H1 (cell line): ENCODE data around the gene CLCNKB. TPM values are rescaled to one million over a fixed set of nuclear protein-coding genes. Genes with fewer than 3 reads are reported as not detected.

ENCODE experiments used
- CTCF ChIA-PET: fragments of 300-600 bp; sonication (Branson Sonifier 250); formaldehyde crosslinking; loops from one replicate; lab custom pipeline; 2021; ENCODE audit not compliant: partially characterized antibody; lab: Charles Lee
- POLR2A ChIA-PET: fragments of 300-600 bp; sonication (Branson Sonifier 250); formaldehyde crosslinking; loops from one replicate; lab custom pipeline; 2021; ENCODE audit warnings: inconsistent platforms; ENCODE audit not compliant: partially characterized antibody; lab: Charles Lee
- DNase-seq, 2 experiments: peaks; one replicate each; pipeline versions ENCODE4 v3.0.0 to v3.0.0-alpha.2; 2010 to 2022; ENCODE audit warnings: low spot score in 2 of 2, low read depth in 1 of 2, mixed read lengths in 1 of 2
- FAIRE-seq: peaks from 2 replicates; lab custom pipeline; 2011; peaks lifted over from hg19 to GRCh38; lab: Jason Lieb, UNC
- H2AFZ ChIP-seq: 2 replicates; pipeline ENCODE4 v1.8.1; 2012; ENCODE audit warnings: low read length, inconsistent platforms
- H2AK5ac ChIP-seq: 2 replicates; pipeline ENCODE4 v1.6.1; 2013; ENCODE audit warnings: low read depth, low read length
- H2BK120ac ChIP-seq: replicated peaks from 2 replicates; pipeline ENCODE3; 2013; ENCODE audit warnings: low read depth, low read length, inconsistent platforms
- H2BK12ac ChIP-seq: 2 replicates; pipeline ENCODE4 v1.6.1; 2013; ENCODE audit warnings: low read depth, low read length
- H2BK15ac ChIP-seq: 2 replicates; pipeline ENCODE4 v1.6.1; 2013; ENCODE audit warnings: low read length
- H2BK20ac ChIP-seq: 2 replicates; pipeline ENCODE4 v1.6.1; 2013; ENCODE audit warnings: low read length
- H2BK5ac ChIP-seq: 2 replicates; pipeline ENCODE4 v1.6.1; 2013; ENCODE audit warnings: low read depth, low read length
- H3K14ac ChIP-seq: 2 replicates; pipeline ENCODE4 v1.6.1; 2013; ENCODE audit warnings: inconsistent platforms; ENCODE audit not compliant: insufficient read length
- H3K18ac ChIP-seq: 2 replicates; pipeline ENCODE4 v1.6.1; 2013; ENCODE audit warnings: low read length; ENCODE audit errors: extremely low read depth
- H3K23ac ChIP-seq: 2 replicates; pipeline ENCODE4 v1.6.1; 2013; ENCODE audit warnings: inconsistent platforms; ENCODE audit not compliant: insufficient read length
- H3K23me2 ChIP-seq: 2 replicates; pipeline ENCODE4 v1.6.1; 2013; ENCODE audit warnings: low read depth, low read length
- H3K27ac ChIP-seq: 2 replicates; pipeline ENCODE4 v1.6.1; 2011; ENCODE audit warnings: low read depth, low read length, inconsistent platforms
- H3K27me3 ChIP-seq, 4 experiments: replicated peaks in 1 of 4; 1 replicate in 1 of 4; 2 replicates in 3 of 4; pipeline versions ENCODE4 v1.6.1 to v1.8.1; 2011 to 2013; ENCODE audit warnings: low read length in 3 of 4, mild to moderate bottlenecking in 3 of 4, inconsistent platforms in 2 of 4, mixed read lengths in 2 of 4, moderate library complexity in 1 of 4; ENCODE audit not compliant: control insufficient read depth in 3 of 4, insufficient read depth in 3 of 4; ENCODE audit errors: extremely low read depth in 1 of 4
- H3K36me3 ChIP-seq, 4 experiments: 2 replicates each; pipeline versions ENCODE4 v1.6.1 to v1.8.1; 2011 to 2013; ENCODE audit warnings: mild to moderate bottlenecking in 4 of 4, low read length in 3 of 4, moderate library complexity in 2 of 4, control low read depth in 1 of 4, inconsistent platforms in 1 of 4; ENCODE audit not compliant: insufficient read depth in 4 of 4, control insufficient read depth in 2 of 4
- H3K4ac ChIP-seq: replicated peaks from 2 replicates; pipeline ENCODE3; 2013; ENCODE audit warnings: low read length, low read depth, mixed read lengths, inconsistent platforms; ENCODE audit not compliant: insufficient read length
- H3K4me1 ChIP-seq, 4 experiments: replicated peaks in 1 of 4; 1 replicate in 1 of 4; 2 replicates in 3 of 4; pipeline versions ENCODE4 v1.6.1 to v1.8.1; 2011 to 2013; ENCODE audit warnings: low read length in 3 of 4, inconsistent platforms in 2 of 4, mixed read lengths in 1 of 4; ENCODE audit not compliant: insufficient read depth in 4 of 4, control insufficient read depth in 3 of 4
- H3K4me2 ChIP-seq, 2 experiments: 2 replicates each; pipeline versions ENCODE4 v1.6.1 to v1.8.1; 2011 to 2013; ENCODE audit warnings: low read depth in 2 of 2, low read length in 2 of 2, control low read depth in 1 of 2, inconsistent platforms in 1 of 2, mild to moderate bottlenecking in 1 of 2; ENCODE audit not compliant: insufficient read depth in 1 of 2
- H3K4me3 ChIP-seq, 4 experiments: fragments of 200-600, 300-600 bp in 1 of 4; sonication (generic), shearing (Covaris generic), sonication (Bioruptor Twin) in 1 of 4; 2 replicates each; pipeline versions ENCODE4 v1.5.1 to v1.8.1; 2011 to 2016; ENCODE audit warnings: low read length in 4 of 4, low read depth in 3 of 4, control low read depth in 2 of 4, inconsistent platforms in 2 of 4, mild to moderate bottlenecking in 2 of 4, mixed read lengths in 1 of 4, moderate library complexity in 1 of 4; ENCODE audit not compliant: insufficient read depth in 2 of 4; ENCODE audit errors: extremely low read depth in 1 of 4
- H3K56ac ChIP-seq: replicated peaks from 2 replicates; pipeline ENCODE3; 2013; ENCODE audit warnings: low read depth, mild to moderate bottlenecking, mixed read lengths, low read length, inconsistent platforms; ENCODE audit not compliant: insufficient read length
- H3K79me1 ChIP-seq: 2 replicates; pipeline ENCODE4 v1.6.1; 2013; ENCODE audit warnings: low read depth, low read length, control low read depth
- H3K79me2 ChIP-seq, 2 experiments: 2 replicates each; pipeline versions ENCODE4 v1.6.1 to v1.8.1; 2012 to 2013; ENCODE audit warnings: low read length in 2 of 2, mild to moderate bottlenecking in 2 of 2, inconsistent platforms in 1 of 2; ENCODE audit not compliant: insufficient read depth in 2 of 2, control insufficient read depth in 1 of 2
- H3K9ac ChIP-seq, 4 experiments: replicated peaks in 1 of 4; 1 replicate in 1 of 4; 2 replicates in 3 of 4; pipeline versions ENCODE4 v1.6.1 to v1.8.1; 2011 to 2013; ENCODE audit warnings: low read depth in 3 of 4, low read length in 3 of 4, control low read depth in 2 of 4, mild to moderate bottlenecking in 2 of 4, moderate library complexity in 2 of 4, inconsistent platforms in 1 of 4; ENCODE audit errors: extremely low read depth in 1 of 4
- H3K9me3 ChIP-seq, 2 experiments: 2 replicates each; pipeline versions ENCODE4 v1.6.1 to v1.8.1; 2012 to 2013; ENCODE audit warnings: mild to moderate bottlenecking in 2 of 2, moderate library complexity in 2 of 2, control low read depth in 1 of 2, inconsistent platforms in 1 of 2, low read depth in 1 of 2, low read length in 1 of 2, mixed read lengths in 1 of 2; ENCODE audit not compliant: insufficient read depth in 2 of 2
- H4K20me1 ChIP-seq, 2 experiments: replicated peaks in 1 of 2; 2 replicates each; pipeline versions ENCODE3 to v1.8.1; 2011 to 2013; ENCODE audit warnings: inconsistent platforms in 2 of 2, low read length in 2 of 2, mild to moderate bottlenecking in 1 of 2; ENCODE audit not compliant: insufficient read depth in 2 of 2, control insufficient read depth in 1 of 2
- H4K5ac ChIP-seq: 2 replicates; pipeline ENCODE4 v1.6.1; 2013; ENCODE audit warnings: low read length, low read depth, mixed read lengths, inconsistent platforms; ENCODE audit not compliant: insufficient read length
- H4K8ac ChIP-seq: 2 replicates; pipeline ENCODE4 v1.8.0; 2013; ENCODE audit warnings: mild to moderate bottlenecking, moderate library complexity, low read length, inconsistent platforms; ENCODE audit not compliant: insufficient read depth; ENCODE audit errors: extremely low read depth
- H4K91ac ChIP-seq: replicated peaks from 2 replicates; pipeline ENCODE3; 2013; ENCODE audit warnings: low read length, mixed read lengths, inconsistent platforms; ENCODE audit not compliant: insufficient read length
- BRCA1 ChIP-seq: IDR thresholded peaks from 2 replicates; pipeline ENCODE4 v1.6.1; 2012; ENCODE audit warnings: low read depth, low read length, improper control_type of control experiment
- CBX5 ChIP-seq: fragments of 300-800, 300-1000 bp; sonication (generic); IDR thresholded peaks from 2 replicates; pipeline ENCODE4 v1.7.1; 2016; ENCODE audit warnings: antibody characterized with exemption, low read length, low read depth
- CREB1 ChIP-seq: IDR thresholded peaks from 2 replicates; pipeline ENCODE4 v1.6.1; 2012; ENCODE audit warnings: inconsistent platforms
- CTBP2 ChIP-seq: IDR thresholded peaks from 2 replicates; pipeline ENCODE4 v1.7.0; 2011; ENCODE audit warnings: borderline replicate concordance, mild to moderate bottlenecking, moderate library complexity, mixed read lengths, low read length; ENCODE audit not compliant: insufficient read depth, insufficient read length
- EZH2 ChIP-seq: fragments of 200-600 bp; sonication (generic); IDR thresholded peaks from 2 replicates; pipeline ENCODE4 v1.7.1; 2012; ENCODE audit warnings: low read depth, mild to moderate bottlenecking, moderate library complexity, low read length, inconsistent platforms; ENCODE audit not compliant: severe bottlenecking
- HDAC6 ChIP-seq: IDR thresholded peaks from one replicate; pipeline ENCODE4 v1.7.1; 2012; ENCODE audit warnings: low read depth, mild to moderate bottlenecking, inconsistent platforms, low read length, moderate library complexity
- JUN ChIP-seq: IDR thresholded peaks from 2 replicates; pipeline ENCODE4 v1.6.1; 2011; ENCODE audit warnings: low read depth, mild to moderate bottlenecking, improper control_type of control experiment, low read length
- MAFK ChIP-seq: IDR thresholded peaks from 2 replicates; pipeline ENCODE4 v1.6.1; 2012; ENCODE audit warnings: low read depth, mild to moderate bottlenecking, improper control_type of control experiment, low read length
- PHF8 ChIP-seq: fragments of 200-600 bp; sonication (generic); conservative IDR thresholded peaks from 2 replicates; pipeline ENCODE4 v1.7.1; 2012; ENCODE audit warnings: low read depth, mild to moderate bottlenecking, inconsistent platforms, low read length, moderate library complexity
- POLR2AphosphoS5 ChIP-seq: IDR thresholded peaks from 2 replicates; pipeline ENCODE4 v1.6.1; 2011; ENCODE audit warnings: low read depth, low read length
- TCF12 ChIP-seq: IDR thresholded peaks from 2 replicates; pipeline ENCODE4 v1.6.1; 2011; ENCODE audit warnings: low read depth, mild to moderate bottlenecking, low read length
- WGBS, 2 experiments: shearing (Covaris generic) in 1 of 2; methylation state at CpG; one replicate each; pipeline versions ENCODE4 v1.1.6 to v1.1.7; 2013 to 2015; ENCODE audit warnings: low lambda C conversion rate in 2 of 2, mixed read lengths in 2 of 2, inconsistent platforms in 1 of 2, low coverage in 1 of 2, missing lambda C conversion rate in 1 of 2; ENCODE audit not compliant: insufficient replicate concordance in 2 of 2, insufficient coverage in 1 of 2, insufficient read length in 1 of 2; ENCODE audit errors: extremely low coverage in 1 of 2, missing lambda C conversion rate in 1 of 2; 5-methylcytosine and 5-hydroxymethylcytosine counted together
- polyA plus RNA-seq, 7 experiments: library from polyadenylated mRNA; depleted of rRNA in 3 of 7; stranded (reverse) in 5 of 7; unstranded in 2 of 7; fragments of >200 nt in 5 of 7; fragments of 200-250 nt in 2 of 7; gene quantifications; 1 replicate in 5 of 7; 2 replicates in 1 of 7; 4 replicates in 1 of 7; pipeline versions ENCODE4 v1.2.1 to v1.2.3, GENCODE V29; 2011 to 2013; ENCODE audit warnings: missing spikeins in 2 of 7, mixed read lengths in 2 of 7
- total RNA-seq: library from RNA; stranded (reverse); fragmentation: NEBNext Ultra II Directional; extraction: Animal tissue kit (Norgen Biotek cat#: 25700); gene quantifications from 2 replicates; pipeline ENCODE4 v1.2.1, GENCODE V29; 2021
- TF ChIP-seq, protein P1 (sequence below): IDR thresholded peaks from 2 replicates; pipeline ENCODE4 v1.6.1; 2012; ENCODE audit warnings: inconsistent platforms

CLCNKB gene
- total and polyA plus RNA-seq, 2 of the 8 experiments (the other 6 are each of a cell fraction or from before 2014, with no cell fraction given) = 1.2 to 3.5 TPM

DNA sequence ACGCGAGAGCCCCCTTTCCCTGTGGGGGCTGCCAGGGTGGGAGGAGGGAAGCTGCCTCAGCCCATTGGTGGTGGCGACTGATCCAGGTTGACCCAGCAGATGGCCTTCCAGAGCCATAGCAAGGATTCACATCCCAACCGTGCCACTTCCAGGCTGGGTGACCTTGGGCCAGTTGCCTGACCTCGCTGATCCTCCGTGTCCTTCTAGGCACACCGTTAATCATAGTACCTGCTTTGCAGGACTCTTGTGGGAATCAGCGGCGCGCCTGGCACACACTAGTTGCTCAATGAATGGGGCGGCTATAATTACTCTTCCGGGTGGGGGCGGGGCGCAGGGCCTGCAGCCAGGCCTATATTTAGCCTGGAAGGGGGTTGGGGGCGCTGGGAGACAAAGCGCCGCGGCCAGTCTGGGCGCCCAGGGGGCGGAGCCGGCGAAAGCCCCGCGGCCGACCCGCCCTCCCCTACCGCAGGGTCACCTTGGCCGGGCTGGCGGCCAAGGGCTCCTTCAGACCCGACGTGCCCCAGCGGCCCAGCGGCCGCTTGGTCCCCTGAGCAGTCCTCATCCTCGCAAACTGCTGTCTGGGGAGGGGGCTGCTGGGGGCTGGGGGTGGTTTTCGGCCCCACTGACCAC lies 30.9 kb upstream of the CLCNKB start:
- no peaks in the 10 kb centered on the region for H3K79me1 ChIP-seq
- WGBS, 2 experiments = 8% methylated on average over 22 of the region's 36 CpGs; no CpG with 5 or more reads in 1 of the 2 experiments
- peak overlapping the region; percentile 21 for H2BK120ac ChIP-seq
- ChIA-PET POLR2A (interaction anchor here (0.8 to 2.7 kb wide), 11 partner anchors 9 to 86 kb away, joined by 3 to 13 read pairs (median 3); partner anchors contain the start of genes CLCNKA, SRARP and ZBTB17), CTCF (interaction anchor here (0.9 to 8.9 kb wide), 13 partner anchors 8 to 221 kb away, joined by 3 to 74 read pairs (median 4); partner anchors contain the start of genes CLCNKA, FAM131C and HSPB7)
- H3K4me1 ChIP-seq = peaks cover 5 to 30% (median 22%) of the 10 kb centered on the region in 4 experiments
- peak overlapping the region in 2 of 4 experiments; percentile 48 to 51; a peak in 3 of 7 replicates for H3K9ac ChIP-seq
- H3K4me2 ChIP-seq = peak overlapping the region; percentile 45 to 66
- no peaks in the 10 kb centered on the region for H3K9me3 ChIP-seq
- peak overlapping the region; percentile 20 to 64 (median 31); a peak in 6 of 8 replicates for H3K4me3 ChIP-seq
- no peak for FAIRE-seq
- H3K27me3 ChIP-seq = no peaks in the 10 kb centered on the region; a peak in 1 of 7 replicates
- H3K18ac ChIP-seq = peak overlapping the region; percentile 84
- no peak overlapping the region for H2AK5ac ChIP-seq
- H2BK20ac ChIP-seq = no peak overlapping the region
- no peaks in the 10 kb centered on the region for H3K36me3 ChIP-seq
- H3K14ac ChIP-seq = no peak overlapping the region
- peak overlapping the region; percentile 55 for H4K5ac ChIP-seq
- H4K91ac ChIP-seq = peak overlapping the region; percentile 91
- H3K79me2 ChIP-seq = no peaks in the 10 kb centered on the region
- H3K27ac ChIP-seq = peak overlapping the region; percentile 74
- peak overlapping the region; percentile 95 for H2BK12ac ChIP-seq
- H4K8ac ChIP-seq = peak overlapping the region; percentile 54
- H4K20me1 ChIP-seq = no peaks in the 10 kb centered on the region
- H3K4ac ChIP-seq = no peak overlapping the region
- H3K23ac ChIP-seq = no peak overlapping the region
- H2BK15ac ChIP-seq = peak overlapping the region; percentile 75; the same call in 1 of the 2 replicates
- peak overlapping the region; percentile 32 for H3K56ac ChIP-seq
- peak; percentile 64 to 87 for DNase-seq
- no peaks in the 10 kb centered on the region; the same call in 1 of the 2 replicates for H3K23me2 ChIP-seq
- H2AFZ ChIP-seq = no peak overlapping the region
- H2BK5ac ChIP-seq = peak overlapping the region; percentile 95; the same call in 1 of the 2 replicates
- TF ChIP-seq CBX5 (no peak), POLR2AphosphoS5 (peak; percentile 45), EZH2 (no peak), CREB1 (0 out of 2 replicates have a peak, but pooled peaks have one; percentile 3), JUN (no peak), TCF12 (no peak), MAFK (no peak), HDAC6 (no peak), BRCA1 (no peak), CTBP2 (no peak), PHF8 (peak; percentile 79; the same call in 1 of the 2 replicates)
- TF ChIP-seq, protein P1, sequence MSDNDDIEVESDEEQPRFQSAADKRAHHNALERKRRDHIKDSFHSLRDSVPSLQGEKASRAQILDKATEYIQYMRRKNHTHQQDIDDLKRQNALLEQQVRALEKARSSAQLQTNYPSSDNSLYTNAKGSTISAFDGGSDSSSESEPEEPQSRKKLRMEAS = peak; percentile 39; the same call in 1 of the 2 replicates
